ENCODE results near the gene PTPRM.

- TF ChIP-seq BHLHE40 (IDR thresholded peaks at IDR 0.05; ENCODE audit: low read depth, low read length) (no peak), USF2 (IDR thresholded peaks at IDR 0.05; ENCODE audit: low read depth, low read length) (no peak), CTCF (conservative IDR thresholded peaks at IDR 0.05; ENCODE audit: low read depth, low read length) (no peak), POLR2A (IDR thresholded peaks at IDR 0.05; ENCODE audit: low read depth, low read length) (no peak), RFX5 (IDR thresholded peaks at IDR 0.05; ENCODE audit: low read depth, low read length) (no peak), MAFK (IDR thresholded peaks at IDR 0.05; ENCODE audit: low read depth, low read length) (no peak), SMC3 (IDR thresholded peaks at IDR 0.05; ENCODE audit: low read depth, low read length) (no peak), RCOR1 (IDR thresholded peaks at IDR 0.05; ENCODE audit: insufficient replicate concordance, low read length) (no peak), RAD21 (IDR thresholded peaks at IDR 0.05; ENCODE audit: low read length) (no peak)
Measured at GRCh38 chr18:7565677-7566076, 1.4 kb upstream of the PTPRM start.
